Adipocyte (in vitro differentiated cells): ENCODE results near the gene TRAF2.
A peak's percentile ranks its signal among the peaks of the same experiment; 100 is the strongest.
"Not testable (repeated sequence)": the region's sequence is repeated elsewhere in the genome, so short reads cannot be mapped to it uniquely, and the experiment has no call there.

Experiments used
- DNase-seq: peaks from one replicate; pipeline ENCODE4 v3.0.0-alpha.2; 2015; ENCODE audit warnings: low read depth
- H3K27me3 ChIP-seq: replicated peaks from 2 replicates; pipeline ENCODE4 v1.7.0; 2013; ENCODE audit warnings: mild to moderate bottlenecking, low read length, moderate library complexity; ENCODE audit not compliant: control insufficient read depth, insufficient read depth
- H3K36me3 ChIP-seq: 2 replicates; pipeline ENCODE4 v1.7.0; 2013; ENCODE audit warnings: low read length, mild to moderate bottlenecking, moderate library complexity; ENCODE audit not compliant: control insufficient read depth, insufficient read depth, severe bottlenecking
- H3K4me1 ChIP-seq: 2 replicates; pipeline ENCODE4 v1.7.0; 2013; ENCODE audit warnings: mild to moderate bottlenecking, low read length, moderate library complexity; ENCODE audit not compliant: control insufficient read depth, insufficient read depth
- H3K4me3 ChIP-seq: 2 replicates; pipeline ENCODE4 v1.7.0; 2013; ENCODE audit warnings: mild to moderate bottlenecking, low read length, moderate library complexity
- H3K9ac ChIP-seq: 2 replicates; pipeline ENCODE4 v1.7.0; 2013; ENCODE audit warnings: mild to moderate bottlenecking, low read length, moderate library complexity
- H3K9me3 ChIP-seq: 2 replicates; pipeline ENCODE4 v1.7.0; 2013; ENCODE audit warnings: mild to moderate bottlenecking, low read length, moderate library complexity; ENCODE audit not compliant: control insufficient read depth

The TRAF2 gene, protein sequence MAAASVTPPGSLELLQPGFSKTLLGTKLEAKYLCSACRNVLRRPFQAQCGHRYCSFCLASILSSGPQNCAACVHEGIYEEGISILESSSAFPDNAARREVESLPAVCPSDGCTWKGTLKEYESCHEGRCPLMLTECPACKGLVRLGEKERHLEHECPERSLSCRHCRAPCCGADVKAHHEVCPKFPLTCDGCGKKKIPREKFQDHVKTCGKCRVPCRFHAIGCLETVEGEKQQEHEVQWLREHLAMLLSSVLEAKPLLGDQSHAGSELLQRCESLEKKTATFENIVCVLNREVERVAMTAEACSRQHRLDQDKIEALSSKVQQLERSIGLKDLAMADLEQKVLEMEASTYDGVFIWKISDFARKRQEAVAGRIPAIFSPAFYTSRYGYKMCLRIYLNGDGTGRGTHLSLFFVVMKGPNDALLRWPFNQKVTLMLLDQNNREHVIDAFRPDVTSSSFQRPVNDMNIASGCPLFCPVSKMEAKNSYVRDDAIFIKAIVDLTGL

DNA sequence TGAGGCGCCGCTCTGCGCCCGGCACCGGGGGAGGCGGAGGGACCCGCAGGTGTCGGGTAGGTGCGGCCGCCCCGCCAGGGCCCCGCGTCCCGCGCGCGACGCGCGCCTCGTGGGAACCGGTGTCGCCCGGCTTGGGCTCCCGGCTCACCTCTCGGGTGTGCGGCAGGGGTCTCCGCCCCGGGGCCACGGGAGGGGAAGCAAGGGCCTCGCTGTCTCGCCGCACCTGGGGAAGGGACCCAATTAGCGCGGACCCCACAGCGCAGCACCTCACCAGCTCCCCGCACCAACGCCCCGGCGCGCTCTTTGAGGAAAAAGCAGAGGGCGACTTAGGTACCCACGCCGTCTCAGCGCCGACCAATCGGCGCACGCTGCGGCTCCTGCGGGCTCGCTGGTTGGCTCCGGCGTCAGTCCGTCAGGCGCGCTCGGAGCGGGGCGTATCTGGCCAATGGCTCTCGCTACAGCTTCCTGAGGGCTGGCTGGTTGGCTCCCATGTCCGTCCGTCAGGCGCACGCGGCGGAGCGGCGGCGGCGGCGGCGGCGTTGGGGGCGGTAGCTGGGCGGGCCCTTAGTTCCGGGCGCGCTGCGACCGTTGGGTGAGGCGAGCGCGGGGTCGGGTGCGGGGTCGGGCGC lies at the start of gene TRAF2:
Gene TRAF2, plus strand, starts transcription at position 567 of the 629 bp plus-strand sequence. CDS start 12,225 bp downstream, outside the sequence.
- peak within 1 kb of the TSS; percentile 87 for H3K9ac ChIP-seq
- peaks cover 28% of the 10 kb centered on the region for H3K4me1 ChIP-seq
- no peaks in the 10 kb centered on the region for H3K27me3 ChIP-seq
- H3K9me3 ChIP-seq, result no peaks in the 10 kb centered on the region
- peak; percentile 99 for DNase-seq
- peak within 1 kb of the TSS; percentile 86 for H3K4me3 ChIP-seq
- peaks cover 3% of the 10 kb centered on the region for H3K36me3 ChIP-seq

DNA sequence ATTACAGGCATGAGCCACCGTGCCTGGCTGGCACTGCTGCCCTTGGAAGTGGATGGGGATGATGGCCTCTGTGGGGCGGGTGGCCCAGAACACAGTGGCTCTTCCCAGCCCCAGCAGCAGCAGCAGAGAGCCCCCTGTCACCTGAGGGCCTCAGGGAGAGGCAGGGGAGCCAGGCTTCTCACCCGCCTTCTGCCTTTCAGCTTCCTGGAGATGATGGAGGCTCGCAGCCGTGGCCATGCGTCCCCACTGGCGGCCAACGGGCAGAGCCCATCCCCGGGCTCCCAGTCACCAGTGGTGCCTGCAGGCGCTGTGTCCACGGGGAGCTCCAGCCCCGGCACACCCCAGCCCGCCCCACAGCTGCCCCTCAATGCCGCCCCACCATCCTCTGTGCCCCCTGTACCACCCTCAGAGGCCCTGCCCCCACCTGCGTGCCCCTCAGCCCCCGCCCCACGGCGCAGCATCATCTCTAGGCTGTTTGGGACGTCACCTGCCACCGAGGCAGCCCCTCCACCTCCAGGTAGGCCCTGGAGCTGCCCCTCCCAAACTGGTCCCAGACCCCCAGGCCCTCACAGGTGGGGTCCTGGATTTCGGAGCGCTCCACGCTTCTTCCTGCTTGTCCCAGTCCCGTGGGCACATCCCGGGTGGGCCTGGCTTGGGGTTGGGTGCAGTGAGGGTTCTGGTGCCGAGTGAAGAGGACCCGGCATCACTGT lies 49.0 kb upstream of the TRAF2 start:
- H3K4me3 ChIP-seq, result no peak overlapping the region
- no peak for DNase-seq
- no peaks in the 10 kb centered on the region for H3K9me3 ChIP-seq
- no peaks in the 10 kb centered on the region for H3K27me3 ChIP-seq
- H3K4me1 ChIP-seq, result peaks cover 8% of the 10 kb centered on the region
- no peak overlapping the region for H3K9ac ChIP-seq
- H3K36me3 ChIP-seq, result peaks cover 19% of the 10 kb centered on the region

GRCh38 chr9:136837856-136838277 lies 48.4 kb upstream of the TRAF2 start:
- not testable (repeated sequence) for H3K9me3 ChIP-seq, H3K9ac ChIP-seq, H3K4me1 ChIP-seq, DNase-seq, H3K4me3 ChIP-seq, H3K27me3 ChIP-seq
- H3K36me3 ChIP-seq, result peaks cover 15% of the 10 kb centered on the region

DNA sequence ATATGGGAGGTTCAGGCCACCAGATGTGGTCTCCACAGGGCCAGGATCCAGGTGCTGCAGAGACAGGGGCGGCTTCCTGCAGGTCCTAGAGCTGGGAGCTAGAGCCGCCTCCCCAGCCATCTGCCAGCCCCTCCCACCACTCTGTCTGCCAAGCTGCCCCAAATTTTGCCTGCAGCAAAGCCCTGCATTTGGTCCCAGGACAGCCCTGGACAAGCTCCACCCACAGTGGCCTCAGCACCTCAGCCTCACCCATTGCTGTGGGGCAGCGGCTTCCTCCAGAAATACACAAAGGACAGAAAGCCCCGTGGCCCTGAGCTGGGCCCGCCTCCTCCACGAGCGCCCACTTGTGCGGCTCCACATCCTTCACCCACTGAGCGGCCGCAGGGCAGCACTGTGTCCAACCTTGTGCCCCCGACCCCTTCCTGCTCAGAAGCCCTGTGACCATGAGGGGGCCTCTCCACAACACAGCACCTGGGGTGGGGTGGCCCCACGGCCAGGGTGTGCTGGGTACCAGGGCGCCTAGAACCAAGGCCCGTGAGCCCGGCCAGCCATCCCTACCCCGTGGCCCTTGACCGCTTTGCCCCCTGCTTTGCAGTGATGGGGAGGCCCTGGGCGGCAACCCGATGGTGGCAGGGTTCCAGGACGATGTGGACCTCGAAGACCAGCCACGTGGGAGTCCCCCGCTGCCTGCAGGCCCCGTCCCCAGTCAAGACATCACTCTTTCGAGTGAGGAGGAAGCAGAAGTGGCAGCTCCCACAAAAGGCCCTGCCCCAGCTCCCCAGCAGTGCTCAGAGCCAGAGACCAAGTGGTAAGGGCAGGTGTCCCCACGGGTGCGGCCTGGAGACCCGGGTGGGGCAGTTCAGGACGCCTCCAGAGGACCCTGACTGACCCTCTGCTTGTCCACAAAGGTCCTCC lies 47.7 kb upstream of the TRAF2 start:
- Histone ChIP-seq H3K4me1 (peaks cover 8% of the 10 kb centered on the region), H3K36me3 (peaks cover 15% of the 10 kb centered on the region), H3K9me3 (no peaks in the 10 kb centered on the region)

DNA sequence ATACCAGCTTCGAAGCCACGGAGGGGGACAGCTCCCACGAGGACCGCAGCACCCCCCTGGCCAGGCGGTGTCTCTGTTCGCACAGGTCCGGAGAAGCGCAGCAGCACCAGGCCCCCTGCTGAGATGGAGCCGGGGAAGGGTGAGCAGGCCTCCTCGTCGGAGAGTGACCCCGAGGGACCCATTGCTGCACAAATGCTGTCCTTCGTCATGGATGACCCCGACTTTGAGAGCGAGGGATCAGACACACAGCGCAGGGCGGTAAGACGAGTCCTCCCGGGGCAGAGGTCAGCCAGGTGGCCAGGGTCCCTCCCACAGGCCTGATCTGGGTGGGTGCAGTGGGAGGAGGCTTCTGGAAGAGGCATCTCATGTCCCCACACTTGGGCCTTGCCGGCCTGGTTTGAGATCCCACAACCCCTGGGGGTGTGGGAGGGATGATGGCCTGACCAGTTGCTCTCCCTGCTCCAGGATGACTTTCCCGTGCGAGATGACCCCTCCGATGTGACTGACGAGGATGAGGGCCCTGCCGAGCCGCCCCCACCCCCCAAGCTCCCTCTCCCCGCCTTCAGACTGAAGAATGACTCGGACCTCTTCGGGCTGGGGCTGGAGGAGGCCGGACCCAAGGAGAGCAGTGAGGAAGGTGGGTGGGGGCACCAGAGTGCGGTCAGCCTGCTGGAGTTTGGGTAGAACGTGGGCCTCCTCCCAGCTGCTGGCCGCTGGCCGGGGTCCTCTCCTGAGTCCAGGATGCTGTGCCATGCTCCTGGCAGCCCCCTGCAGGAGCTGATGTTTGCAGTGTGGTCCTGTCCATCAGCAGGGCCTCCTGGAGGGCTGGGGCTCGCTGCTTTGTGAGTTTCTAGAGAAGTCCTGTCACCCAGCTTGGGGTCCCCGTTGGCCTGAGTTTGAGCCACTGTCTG lies 46.8 kb upstream of the TRAF2 start:
- Histone ChIP-seq H3K4me3 (no peak overlapping the region), H3K27me3 (no peaks in the 10 kb centered on the region), H3K9me3 (no peaks in the 10 kb centered on the region), H3K4me1 (peaks cover 8% of the 10 kb centered on the region), H3K36me3 (peaks cover 15% of the 10 kb centered on the region), H3K9ac (no peak overlapping the region)
- DNase-seq, result no peak

More for the DNA sequence above, 47.7 kb upstream of the TRAF2 start:
- H3K27me3 ChIP-seq, result no peaks in the 10 kb centered on the region
- no peak overlapping the region for H3K4me3 ChIP-seq
- H3K9ac ChIP-seq, result no peak overlapping the region
- no peak for DNase-seq

DNA sequence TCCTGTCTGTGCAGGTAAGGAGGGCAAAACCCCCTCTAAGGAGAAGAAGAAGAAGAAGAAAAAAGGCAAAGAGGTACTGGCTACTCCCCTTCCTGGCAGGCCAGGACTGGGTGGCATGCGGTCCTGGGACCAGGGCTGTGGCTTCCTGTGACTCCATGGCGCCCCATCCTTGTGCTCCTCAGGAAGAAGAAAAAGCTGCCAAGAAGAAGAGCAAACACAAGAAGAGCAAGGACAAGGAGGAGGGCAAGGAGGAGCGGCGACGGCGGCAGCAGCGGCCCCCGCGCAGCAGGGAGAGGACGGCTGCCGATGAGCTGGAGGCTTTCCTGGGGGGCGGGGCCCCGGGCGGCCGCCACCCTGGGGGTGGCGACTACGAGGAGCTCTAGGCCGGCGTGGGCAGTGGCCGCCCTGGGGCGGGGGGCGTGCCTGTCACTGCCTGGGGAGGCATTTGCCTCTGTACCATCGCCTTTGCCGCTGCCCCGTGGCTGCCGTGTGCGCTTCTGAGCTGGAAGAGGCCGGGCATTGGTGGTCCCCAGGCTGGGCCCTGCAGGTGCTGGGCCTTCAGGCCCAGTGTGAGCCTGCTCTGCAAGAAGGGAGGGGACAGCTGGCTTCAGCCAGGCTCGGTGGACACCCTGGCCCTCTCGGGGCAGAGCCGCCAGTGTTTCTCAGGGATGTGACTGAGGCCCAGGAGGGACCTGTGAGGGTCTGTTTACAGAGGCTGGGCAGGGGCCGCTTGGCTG lies 46.0 kb upstream of the TRAF2 start:
- Histone ChIP-seq H3K27me3 (no peaks in the 10 kb centered on the region), H3K9ac (no peak overlapping the region), H3K4me1 (peaks cover 8% of the 10 kb centered on the region), H3K4me3 (no peak overlapping the region), H3K9me3 (no peaks in the 10 kb centered on the region), H3K36me3 (peaks cover 15% of the 10 kb centered on the region)
- DNase-seq, result no peak

- Histone ChIP-seq H3K4me1 (peaks cover 8% of the 10 kb centered on the region), H3K27me3 (no peaks in the 10 kb centered on the region), H3K9ac (no peak overlapping the region), H3K4me3 (no peak overlapping the region), H3K9me3 (no peaks in the 10 kb centered on the region), H3K36me3 (peaks cover 15% of the 10 kb centered on the region)
- peak; percentile 42 for DNase-seq
Measured at GRCh38 chr9:136840877-136841645, 45.3 kb upstream of the TRAF2 start.

DNA sequence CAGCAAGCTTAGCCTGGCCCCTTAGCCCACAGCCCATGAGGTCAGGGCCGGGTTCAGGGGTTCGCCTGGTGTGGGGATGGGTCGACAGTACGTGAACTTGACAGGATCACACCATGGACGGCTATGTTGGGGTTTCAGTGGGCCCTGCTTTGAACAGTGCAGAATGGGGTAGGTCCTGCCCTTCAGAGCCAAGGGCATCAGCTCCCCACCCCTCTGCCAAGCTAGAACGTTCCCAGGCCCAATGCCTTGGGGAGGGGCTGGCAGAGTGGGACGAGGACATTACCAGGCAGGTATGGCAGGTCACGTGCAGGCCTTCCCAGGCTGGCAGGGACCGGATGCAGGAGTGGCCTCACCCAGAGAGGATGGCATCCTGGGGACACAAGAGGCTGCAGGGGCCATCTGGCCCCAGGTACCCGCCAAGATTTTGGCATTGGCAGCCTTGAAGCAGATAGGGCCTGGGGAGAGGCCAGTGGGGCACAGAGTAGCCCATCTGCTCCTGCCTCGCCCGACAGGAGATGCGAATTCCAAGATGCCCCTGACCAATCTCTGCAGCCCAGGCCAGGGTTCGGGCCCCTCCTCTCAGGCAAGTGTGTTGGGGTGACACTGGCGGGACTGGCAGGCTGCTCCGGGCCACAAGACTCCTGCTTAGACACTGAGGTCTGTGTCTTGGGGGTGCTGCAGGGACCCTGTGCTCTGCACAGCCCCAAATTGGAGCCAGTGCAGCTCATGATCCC lies 44.5 kb upstream of the TRAF2 start:
- DNase-seq, H3K9ac ChIP-seq, H3K27me3 ChIP-seq, H3K9me3 ChIP-seq, H3K4me3 ChIP-seq, H3K4me1 ChIP-seq: not testable (repeated sequence)
- H3K36me3 ChIP-seq, result peaks cover 15% of the 10 kb centered on the region
